Ascending aorta (tissue), 2 donors: ENCODE results near the gene AKAP5. TPM values are rescaled to one million over a fixed set of nuclear protein-coding genes. Genes with fewer than 3 reads are reported as not detected.

Experiments used
- DNase-seq, 2 donors: peaks; one replicate each; pipeline ENCODE4 v3.0.0-alpha.2; 2019; ENCODE audit warnings: low spot score in 2 of 2
- H3K27ac ChIP-seq, 2 donors: fragments of 200-600 bp; sonication (generic); one replicate each; pipeline ENCODE4 v1.5.1; 2016 to 2017; ENCODE audit warnings: mild to moderate bottlenecking in 1 of 2
- H3K27me3 ChIP-seq: fragments of 200-600 bp; sonication (generic); one replicate; pipeline ENCODE4 v1.5.1; 2017
- H3K36me3 ChIP-seq, 2 donors: fragments of 200-600 bp; sonication (generic); one replicate each; pipeline ENCODE4 v1.5.1; 2016
- H3K4me1 ChIP-seq, 2 donors: fragments of 200-600 bp; sonication (generic); one replicate each; pipeline ENCODE4 v1.5.1; 2016 to 2017; ENCODE audit warnings: mild to moderate bottlenecking in 1 of 2
- H3K4me3 ChIP-seq, 2 donors: fragments of 200-600 bp; sonication (generic); one replicate each; pipeline ENCODE4 v1.5.1; 2016 to 2017; ENCODE audit warnings: mild to moderate bottlenecking in 1 of 2
- H3K9me3 ChIP-seq, 2 donors: fragments of 200-600 bp; sonication (generic); one replicate each; pipeline ENCODE4 v1.5.1; 2016
- CTCF ChIP-seq, 3 experiments: fragments of 200-600 bp in 2 of 3; fragments of 450-650 bp in 1 of 3; sonication (generic) in 2 of 3; IDR thresholded peaks; one replicate each; pipeline ENCODE4 v1.5.1; 2016 to 2019; ENCODE audit warnings: antibody characterized with exemption in 3 of 3, mild to moderate bottlenecking in 1 of 3, moderate library complexity in 1 of 3
- intact Hi-C: fragments of 100-400 bp; cut with DNase I; formaldehyde crosslinking; loops from one replicate; pipeline ENCODE4 v1.15.1; 2023
- total RNA-seq: library from RNA; depleted of rRNA; stranded (reverse); fragments of >200 nt; gene quantifications from one replicate; pipeline ENCODE4 v1.1.0, GENCODE V29; 2016

The AKAP5 gene
- total RNA-seq, 1 donor from 2014 or later, result 0.11 TPM

GRCh38 chr14:64444984-64445845 is 20.1 kb upstream of the AKAP5 start:
- intact Hi-C loops, result loop anchor here (2.0 kb wide), 2 partner anchors 20 to 56 kb away; partner anchors contain the start of gene AKAP5
- Histone ChIP-seq H3K9me3 (no peaks in the 10 kb centered on the region), H3K4me1 (peaks cover 4 to 25% of the 10 kb centered on the region in 2 donors), H3K27ac (peak overlapping the region; percentile 85), H3K27me3 (no peaks in the 10 kb centered on the region), H3K36me3 (peaks cover 10 to 42% of the 10 kb centered on the region in 2 donors), H3K4me3 (no peak overlapping the region)
- TF ChIP-seq CTCF (IDR thresholded peaks at IDR 0.05), result no peak
- peak in 1 of 2 donors; percentile 78 for DNase-seq

GRCh38 chr14:64447876-64448670 is 17.2 kb upstream of the AKAP5 start:
- Histone ChIP-seq H3K36me3 (peaks cover 10 to 44% of the 10 kb centered on the region in 2 donors), H3K9me3 (no peaks in the 10 kb centered on the region), H3K4me3 (no peak overlapping the region), H3K27ac (peak overlapping the region; percentile 35 to 67), H3K27me3 (no peaks in the 10 kb centered on the region), H3K4me1 (peaks cover 4 to 25% of the 10 kb centered on the region in 2 donors)
- no peak for DNase-seq
- intact Hi-C loops, result no loop called here
- no peak for TF ChIP-seq CTCF (IDR thresholded peaks at IDR 0.05)

DNA sequence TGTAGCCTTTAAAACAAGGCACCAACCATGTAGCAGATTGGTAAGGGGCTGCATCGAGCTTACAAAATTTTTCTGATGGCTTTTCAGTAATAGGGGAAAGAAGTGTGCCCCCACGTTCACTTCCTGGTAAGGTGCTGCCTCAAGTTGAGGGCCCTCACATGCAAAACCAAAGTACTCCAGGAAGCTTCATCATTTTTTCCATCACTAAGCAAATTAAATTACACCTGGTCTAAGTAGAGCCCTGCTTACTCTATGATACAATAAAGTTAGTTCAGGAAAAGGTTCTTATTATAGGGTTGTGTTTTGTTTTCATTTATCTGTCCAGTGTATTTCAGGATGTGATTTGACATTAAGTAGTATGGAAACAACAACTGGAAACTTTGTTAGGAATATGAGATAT is 15.0 kb upstream of the AKAP5 start:
- Histone ChIP-seq H3K4me1 (peaks cover 2 to 17% of the 10 kb centered on the region in 2 donors), H3K27ac (no peak overlapping the region), H3K36me3 (peaks cover 23 to 53% of the 10 kb centered on the region in 2 donors), H3K9me3 (no peaks in the 10 kb centered on the region), H3K27me3 (no peaks in the 10 kb centered on the region), H3K4me3 (no peak overlapping the region)
- no peak for TF ChIP-seq CTCF (IDR thresholded peaks at IDR 0.05)
- DNase-seq, result no peak
- intact Hi-C loops, result no loop called here

DNA sequence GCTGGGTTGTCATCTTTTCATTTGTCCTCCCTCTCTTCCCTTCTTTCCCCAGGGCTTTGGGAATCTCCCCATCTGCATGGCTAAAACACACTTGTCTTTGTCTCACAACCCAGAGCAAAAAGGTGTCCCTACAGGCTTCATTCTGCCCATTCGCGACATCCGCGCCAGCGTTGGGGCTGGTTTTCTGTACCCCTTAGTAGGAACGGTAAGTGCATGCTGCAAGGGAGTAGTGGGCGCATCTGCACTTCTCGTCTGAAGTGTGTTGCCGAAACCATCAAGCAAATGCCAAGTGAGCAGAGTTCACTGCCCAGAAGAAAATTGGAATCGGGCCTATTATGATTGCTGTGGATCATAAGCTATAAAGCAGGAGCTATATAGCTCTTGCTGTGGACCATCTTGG is 10.6 kb upstream of the AKAP5 start:
- H3K9me3 ChIP-seq, result no peaks in the 10 kb centered on the region
- intact Hi-C loops, result no loop called here
- no peak overlapping the region for H3K27ac ChIP-seq
- DNase-seq, result no peak
- no peaks in the 10 kb centered on the region for H3K4me1 ChIP-seq
- no peak overlapping the region for H3K4me3 ChIP-seq
- TF ChIP-seq CTCF (IDR thresholded peaks at IDR 0.05), result no peak
- no peaks in the 10 kb centered on the region for H3K27me3 ChIP-seq
- H3K36me3 ChIP-seq, result peaks cover 24 to 56% of the 10 kb centered on the region in 2 donors

- no peak overlapping the region for H3K27ac ChIP-seq
- H3K4me1 ChIP-seq, result peaks cover 0 to 2% of the 10 kb centered on the region in 2 donors
- no peaks in the 10 kb centered on the region for H3K27me3 ChIP-seq
- peaks cover 14 to 20% of the 10 kb centered on the region in 2 donors for H3K36me3 ChIP-seq
- H3K4me3 ChIP-seq, result no peak overlapping the region
- TF ChIP-seq CTCF (IDR thresholded peaks at IDR 0.05), result no peak
- no peaks in the 10 kb centered on the region for H3K9me3 ChIP-seq
- no peak for DNase-seq
- intact Hi-C loops, result no loop called here
These were observed 5.7 kb upstream of the AKAP5 start for GRCh38 chr14:64459405-64460136.
